ENCODE results near the gene EXOC4. TPM values are rescaled to one million over a fixed set of nuclear protein-coding genes. Genes with fewer than 3 reads are reported as not detected.

Gene EXOC4
- total RNA-seq, 4 donors from 2014 or later = 36.9 to 78.0 (median 52.2) TPM

- Histone ChIP-seq H3K27me3 (no peaks in the 10 kb centered on the region), H3K4me1 (no peaks in the 10 kb centered on the region), H3K36me3 (no peaks in the 10 kb centered on the region), H3K27ac (no peak overlapping the region), H3K4me3 (no peak overlapping the region), H3K9me3 (no peaks in the 10 kb centered on the region)
- in situ Hi-C loops (cut with MboI; ENCODE audit: low sequenced_read_pairs in 4 of 4) = no loop called here
- DNase-seq = no peak
- no peak for TF ChIP-seq POLR2A (IDR thresholded peaks at IDR 0.05)
- TF ChIP-seq CTCF (IDR thresholded peaks at IDR 0.05 in 4 of 5, conservative IDR thresholded peaks at IDR 0.05 in 1 of 5) = no peak
- intact Hi-C loops (cut with DNase I; ENCODE audit: low total_unique reads) = no loop called here
- no peak for ATAC-seq
Measured at GRCh38 chr7:134081695-134082094, 828.8 kb downstream of the EXOC4 start.

- Histone ChIP-seq H3K36me3 (no peaks in the 10 kb centered on the region), H3K4me3 (no peak overlapping the region), H3K9me3 (no peaks in the 10 kb centered on the region), H3K27me3 (no peaks in the 10 kb centered on the region), H3K27ac (no peak overlapping the region), H3K4me1 (no peaks in the 10 kb centered on the region)
- DNase-seq (no peak), ATAC-seq (no peak)
- in situ Hi-C loops (cut with MboI; ENCODE audit: low sequenced_read_pairs in 4 of 4) = no loop called here
- no peak for TF ChIP-seq CTCF (IDR thresholded peaks at IDR 0.05 in 4 of 5, conservative IDR thresholded peaks at IDR 0.05 in 1 of 5)
- no peak for TF ChIP-seq POLR2A (IDR thresholded peaks at IDR 0.05)
- intact Hi-C loops (cut with DNase I; ENCODE audit: low total_unique reads) = no loop called here
Measured at GRCh38 chr7:134083766-134084487, 831.0 kb downstream of the EXOC4 start.

- intact Hi-C loops (cut with DNase I; ENCODE audit: low total_unique reads) (no loop called here), in situ Hi-C loops (cut with MboI; ENCODE audit: low sequenced_read_pairs in 4 of 4) (no loop called here)
- H3K4me1 ChIP-seq = no peaks in the 10 kb centered on the region
- no peak overlapping the region for H3K4me3 ChIP-seq
- no peaks in the 10 kb centered on the region for H3K36me3 ChIP-seq
- TF ChIP-seq POLR2A (IDR thresholded peaks at IDR 0.05) = no peak
- TF ChIP-seq CTCF (IDR thresholded peaks at IDR 0.05 in 4 of 5, conservative IDR thresholded peaks at IDR 0.05 in 1 of 5) = no peak
- H3K27me3 ChIP-seq = no peaks in the 10 kb centered on the region
- H3K27ac ChIP-seq = no peak overlapping the region
- DNase-seq = no peak
- H3K9me3 ChIP-seq = no peaks in the 10 kb centered on the region
- peak in 1 of 2 donors; percentile 39 for ATAC-seq
Measured at GRCh38 chr7:134084488-134085144, 831.7 kb downstream of the EXOC4 start.

- intact Hi-C loops (cut with DNase I; ENCODE audit: low total_unique reads) = no loop called here
- Histone ChIP-seq H3K4me3 (no peak overlapping the region), H3K4me1 (no peaks in the 10 kb centered on the region), H3K27me3 (no peaks in the 10 kb centered on the region), H3K9me3 (no peaks in the 10 kb centered on the region), H3K36me3 (no peaks in the 10 kb centered on the region), H3K27ac (no peak overlapping the region)
- TF ChIP-seq POLR2A (IDR thresholded peaks at IDR 0.05) (no peak), CTCF (IDR thresholded peaks at IDR 0.05 in 4 of 5, conservative IDR thresholded peaks at IDR 0.05 in 1 of 5) (no peak)
- in situ Hi-C loops (cut with MboI; ENCODE audit: low sequenced_read_pairs in 4 of 4) = no loop called here
- DNase-seq = no peak
- ATAC-seq = no peak
Measured at GRCh38 chr7:134085311-134085710, 832.4 kb downstream of the EXOC4 start.

Data from gastrocnemius medialis (tissue), 4 donors.